Suprapubic skin (tissue), 4 donors: Measurements from ENCODE around the gene GREB1L. TPM values are rescaled to one million over a fixed set of nuclear protein-coding genes. Genes with fewer than 3 reads are reported as not detected.

ENCODE experiments used
- DNase-seq, 2 donors: peaks; one replicate each; pipeline ENCODE4 v3.0.0-alpha.2; 2019; ENCODE audit warnings: low spot score in 2 of 2
- H3K27ac ChIP-seq: fragments of 200-600 bp; sonication (generic); one replicate; pipeline ENCODE4 v1.5.1; 2019
- H3K27me3 ChIP-seq: fragments of 200-600 bp; sonication (generic); one replicate; pipeline ENCODE4 v1.5.1; 2019
- H3K36me3 ChIP-seq: fragments of 200-600 bp; sonication (generic); one replicate; pipeline ENCODE4 v1.5.1; 2019
- H3K4me1 ChIP-seq: fragments of 200-600 bp; sonication (generic); one replicate; pipeline ENCODE4 v1.5.1; 2019
- H3K4me3 ChIP-seq: fragments of 200-600 bp; sonication (generic); one replicate; pipeline ENCODE4 v1.5.1; 2019; ENCODE audit warnings: mild to moderate bottlenecking
- H3K9me3 ChIP-seq: fragments of 200-600 bp; sonication (generic); one replicate; pipeline ENCODE4 v1.5.1; 2019
- EP300 ChIP-seq: sonication (generic); formaldehyde crosslinking; IDR thresholded peaks from one replicate; pipeline ENCODE4 v1.6.1; 2017; ENCODE audit warnings: antibody characterized with exemption
- POLR2A ChIP-seq, 2 donors: fragments of 450-650 bp; IDR thresholded peaks; one replicate each; pipeline ENCODE4 v1.6.1; 2017; ENCODE audit warnings: antibody characterized with exemption in 2 of 2, mild to moderate bottlenecking in 2 of 2, moderate library complexity in 2 of 2
- POLR2AphosphoS5 ChIP-seq, 3 donors: sonication (generic); formaldehyde crosslinking; IDR thresholded peaks; one replicate each; pipeline ENCODE4 v1.6.1; 2017; ENCODE audit warnings: antibody characterized with exemption in 3 of 3
- WGBS: methylation state at CpG from one replicate; pipeline ENCODE4 v1.1.5; 2018; 5-methylcytosine and 5-hydroxymethylcytosine counted together
- total RNA-seq, 4 donors: library from RNA; depleted of rRNA; stranded (reverse); fragments of >200 nt; gene quantifications; one replicate each; pipeline ENCODE4 v1.1.0, GENCODE V29; 2016
- TF ChIP-seq, protein P1 (sequence below), 2 donors: fragments of 200-600 bp in 1 of 2; fragments of 450-650 bp in 1 of 2; sonication (generic) in 1 of 2; IDR thresholded peaks; one replicate each; pipeline ENCODE4 v1.5.1; 2016 to 2019; ENCODE audit warnings: antibody characterized with exemption in 2 of 2, mild to moderate bottlenecking in 1 of 2, moderate library complexity in 1 of 2

GREB1L gene
- total RNA-seq, 4 donors from 2014 or later, result 1.6 to 7.6 (median 3.7) TPM

DNA sequence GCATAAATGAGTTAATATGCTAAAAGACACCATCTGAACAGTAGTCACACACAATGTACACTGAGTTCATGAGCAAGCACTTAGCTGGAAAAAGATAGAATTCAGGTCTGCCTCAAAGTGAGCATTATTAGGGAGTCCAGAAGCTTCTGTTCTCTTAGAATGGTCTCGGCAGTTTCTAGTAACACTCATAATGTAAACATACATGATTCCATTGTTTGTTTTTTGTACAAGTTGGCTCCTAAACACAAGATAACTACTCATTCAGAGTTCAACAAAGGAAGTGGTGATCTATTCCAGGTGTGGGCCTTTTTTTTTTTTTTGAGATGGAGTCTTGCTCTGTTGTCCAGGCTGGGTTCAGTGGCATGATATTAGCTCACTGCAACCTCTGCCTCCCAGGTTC is 292.3 kb downstream of the GREB1L start:
- H3K36me3 ChIP-seq, result peaks cover 71% of the 10 kb centered on the region
- WGBS, result 78% methylated on average over 1 of the region's 1 CpG
- no peak for TF ChIP-seq POLR2AphosphoS5 (IDR thresholded peaks at IDR 0.05)
- TF ChIP-seq, protein P1, sequence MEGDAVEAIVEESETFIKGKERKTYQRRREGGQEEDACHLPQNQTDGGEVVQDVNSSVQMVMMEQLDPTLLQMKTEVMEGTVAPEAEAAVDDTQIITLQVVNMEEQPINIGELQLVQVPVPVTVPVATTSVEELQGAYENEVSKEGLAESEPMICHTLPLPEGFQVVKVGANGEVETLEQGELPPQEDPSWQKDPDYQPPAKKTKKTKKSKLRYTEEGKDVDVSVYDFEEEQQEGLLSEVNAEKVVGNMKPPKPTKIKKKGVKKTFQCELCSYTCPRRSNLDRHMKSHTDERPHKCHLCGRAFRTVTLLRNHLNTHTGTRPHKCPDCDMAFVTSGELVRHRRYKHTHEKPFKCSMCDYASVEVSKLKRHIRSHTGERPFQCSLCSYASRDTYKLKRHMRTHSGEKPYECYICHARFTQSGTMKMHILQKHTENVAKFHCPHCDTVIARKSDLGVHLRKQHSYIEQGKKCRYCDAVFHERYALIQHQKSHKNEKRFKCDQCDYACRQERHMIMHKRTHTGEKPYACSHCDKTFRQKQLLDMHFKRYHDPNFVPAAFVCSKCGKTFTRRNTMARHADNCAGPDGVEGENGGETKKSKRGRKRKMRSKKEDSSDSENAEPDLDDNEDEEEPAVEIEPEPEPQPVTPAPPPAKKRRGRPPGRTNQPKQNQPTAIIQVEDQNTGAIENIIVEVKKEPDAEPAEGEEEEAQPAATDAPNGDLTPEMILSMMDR (IDR thresholded peaks at IDR 0.05), result no peak
- TF ChIP-seq POLR2A (IDR thresholded peaks at IDR 0.05), result no peak
- no peak for TF ChIP-seq EP300
- no peaks in the 10 kb centered on the region for H3K27me3 ChIP-seq
- H3K9me3 ChIP-seq, result no peaks in the 10 kb centered on the region
- no peak for DNase-seq
- no peak overlapping the region for H3K4me3 ChIP-seq
- no peak overlapping the region for H3K27ac ChIP-seq
- no peaks in the 10 kb centered on the region for H3K4me1 ChIP-seq

DNA sequence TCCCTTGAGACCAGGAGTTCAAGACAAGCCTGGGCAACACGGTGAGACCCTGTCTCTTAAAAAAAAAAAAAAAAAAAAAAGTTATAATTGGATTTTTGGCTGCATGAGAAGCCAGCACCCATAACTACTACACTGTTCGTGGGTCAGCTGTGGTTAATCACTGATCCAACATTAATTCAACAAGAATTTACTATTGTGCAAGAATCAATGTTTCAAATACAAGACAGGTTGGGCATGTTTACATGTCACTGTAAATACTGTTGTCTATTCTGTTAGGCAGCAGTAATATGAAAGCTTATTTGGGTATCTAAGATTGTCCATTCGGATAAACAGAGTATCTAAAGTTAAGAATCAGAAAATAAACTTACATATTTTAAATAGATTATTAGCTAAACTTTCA is 296.2 kb downstream of the GREB1L start:
- no peaks in the 10 kb centered on the region for H3K9me3 ChIP-seq
- H3K4me3 ChIP-seq, result no peak overlapping the region
- no peaks in the 10 kb centered on the region for H3K4me1 ChIP-seq
- peaks cover 46% of the 10 kb centered on the region for H3K36me3 ChIP-seq
- WGBS, result 90% methylated on average over 3 of the region's 3 CpGs
- no peak overlapping the region for H3K27ac ChIP-seq
- TF ChIP-seq, protein P1 (IDR thresholded peaks at IDR 0.05), result no peak
- TF ChIP-seq POLR2AphosphoS5 (IDR thresholded peaks at IDR 0.05), result no peak
- TF ChIP-seq EP300, result no peak
- TF ChIP-seq POLR2A (IDR thresholded peaks at IDR 0.05), result no peak
- no peaks in the 10 kb centered on the region for H3K27me3 ChIP-seq
- DNase-seq, result no peak

DNA sequence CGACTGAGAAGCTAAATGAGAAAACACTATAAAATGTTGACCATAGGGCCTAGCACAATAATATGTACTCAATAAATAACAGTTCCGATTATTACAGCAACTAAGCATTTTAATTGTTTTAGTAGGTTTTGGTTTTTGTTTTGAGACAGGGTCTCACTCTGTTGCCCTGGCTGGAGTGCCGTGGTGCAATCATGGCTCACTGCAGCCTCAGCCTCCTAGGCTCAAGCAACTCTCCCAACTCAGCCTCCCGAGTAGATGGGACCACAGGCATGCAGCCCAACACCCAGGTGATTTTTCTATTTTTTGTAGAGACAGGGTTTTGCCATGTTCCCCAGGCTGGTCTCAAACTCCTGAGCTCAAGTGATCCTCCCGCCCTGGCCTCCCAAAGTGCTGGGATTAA is 304.4 kb downstream of the GREB1L start:
- no peak for DNase-seq
- Histone ChIP-seq H3K9me3 (no peaks in the 10 kb centered on the region), H3K4me3 (no peak overlapping the region), H3K27me3 (no peaks in the 10 kb centered on the region), H3K36me3 (peaks cover 38% of the 10 kb centered on the region), H3K4me1 (no peaks in the 10 kb centered on the region), H3K27ac (no peak overlapping the region)
- TF ChIP-seq POLR2AphosphoS5 (IDR thresholded peaks at IDR 0.05), result no peak
- 95% methylated on average over 5 of the region's 5 CpGs for WGBS

DNA sequence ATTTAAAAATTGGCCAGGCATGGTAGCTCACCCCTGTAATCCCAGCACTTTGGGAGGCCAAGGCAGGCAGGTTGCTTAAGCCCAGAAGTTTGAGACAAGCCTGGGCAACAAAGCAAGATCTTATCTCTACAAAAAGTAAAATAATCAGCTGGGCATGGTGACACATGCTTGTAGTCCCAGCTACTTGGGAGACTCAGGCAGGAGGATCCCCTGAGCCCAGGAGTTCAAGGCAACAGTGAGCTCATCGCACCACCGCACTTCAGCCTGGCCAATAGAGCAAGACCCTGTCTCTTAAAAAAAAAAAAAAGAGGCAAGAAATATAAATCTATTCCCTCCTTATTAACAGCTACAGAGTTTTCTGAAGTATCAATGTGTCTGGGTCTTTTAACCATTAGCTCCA is 306.6 kb downstream of the GREB1L start:
- DNase-seq, result no peak
- Histone ChIP-seq H3K4me1 (no peaks in the 10 kb centered on the region), H3K27me3 (no peaks in the 10 kb centered on the region), H3K4me3 (no peak overlapping the region), H3K9me3 (no peaks in the 10 kb centered on the region), H3K36me3 (peaks cover 42% of the 10 kb centered on the region), H3K27ac (no peak overlapping the region)
- WGBS, result 90% methylated on average over 2 of the region's 2 CpGs
- no peak for TF ChIP-seq POLR2AphosphoS5 (IDR thresholded peaks at IDR 0.05)

DNA sequence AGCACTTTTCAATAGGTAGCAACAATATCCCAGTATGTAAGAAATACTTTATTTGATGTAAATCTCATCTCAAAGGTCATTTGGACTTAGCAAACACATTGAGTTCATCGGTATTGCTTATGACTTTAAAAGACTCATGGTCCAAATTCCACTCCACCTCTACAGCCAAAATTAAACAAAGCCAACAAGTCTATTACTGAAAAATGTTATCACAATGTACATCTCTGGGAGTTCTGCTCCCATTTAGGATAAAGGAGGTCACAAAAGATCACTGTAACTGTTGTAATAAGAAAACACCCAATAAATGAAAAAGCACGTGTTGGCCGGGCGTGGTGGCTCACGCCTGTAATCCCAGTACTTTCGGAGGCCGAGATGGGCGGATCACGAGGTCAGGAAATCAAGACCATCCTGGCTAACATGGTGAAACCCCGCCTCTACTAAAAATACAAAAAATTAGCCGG is 308.5 kb downstream of the GREB1L start:
- no peak overlapping the region for H3K27ac ChIP-seq
- WGBS, result 92% methylated on average over 11 of the region's 11 CpGs
- no peak for TF ChIP-seq POLR2AphosphoS5 (IDR thresholded peaks at IDR 0.05)
- TF ChIP-seq, protein P1 (IDR thresholded peaks at IDR 0.05), result no peak
- no peak for TF ChIP-seq POLR2A (IDR thresholded peaks at IDR 0.05)
- DNase-seq, result no peak
- no peaks in the 10 kb centered on the region for H3K27me3 ChIP-seq
- H3K4me3 ChIP-seq, result no peak overlapping the region
- H3K36me3 ChIP-seq, result peaks cover 42% of the 10 kb centered on the region
- no peaks in the 10 kb centered on the region for H3K4me1 ChIP-seq
- no peaks in the 10 kb centered on the region for H3K9me3 ChIP-seq

DNA sequence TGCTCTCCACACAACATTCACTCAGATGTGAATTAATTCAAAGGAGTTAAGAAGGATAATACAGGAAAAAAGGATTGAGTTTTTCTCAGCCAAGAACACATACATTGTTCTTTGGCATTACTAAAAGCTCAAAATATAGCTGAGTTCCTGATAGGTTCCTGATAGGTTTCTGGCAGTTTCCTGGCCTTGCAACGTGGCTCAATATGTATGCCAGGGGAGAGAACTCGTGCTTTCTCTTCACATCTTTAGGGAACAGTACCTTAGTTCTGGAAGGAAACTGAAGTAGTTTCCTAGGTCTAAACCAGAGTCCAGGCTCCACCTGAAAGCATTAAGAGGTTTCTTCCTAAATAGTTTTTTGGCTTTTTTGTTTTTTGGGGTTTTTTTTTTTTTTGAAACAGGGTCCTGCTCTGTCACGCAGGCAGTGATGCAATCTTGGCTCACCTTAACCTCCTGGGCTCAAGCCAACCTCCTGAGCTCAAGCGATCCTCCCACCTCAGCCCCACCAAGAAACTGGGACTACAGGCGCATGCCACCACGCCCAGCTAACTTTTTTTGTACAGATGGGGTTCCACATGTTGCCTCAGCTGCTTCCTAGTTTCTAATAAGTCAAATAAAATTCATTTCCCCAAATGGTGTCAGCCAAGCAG is 315.7 kb downstream of the GREB1L start:
- H3K36me3 ChIP-seq, result peaks cover 42% of the 10 kb centered on the region
- TF ChIP-seq POLR2A (IDR thresholded peaks at IDR 0.05), result no peak
- TF ChIP-seq, protein P1 (IDR thresholded peaks at IDR 0.05), result no peak
- TF ChIP-seq EP300, result no peak
- TF ChIP-seq POLR2AphosphoS5 (IDR thresholded peaks at IDR 0.05), result no peak
- peaks cover 9% of the 10 kb centered on the region for H3K4me1 ChIP-seq
- DNase-seq, result no peak
- H3K27me3 ChIP-seq, result no peaks in the 10 kb centered on the region
- 60% methylated on average over 6 of the region's 6 CpGs for WGBS
- no peak overlapping the region for H3K27ac ChIP-seq
- H3K9me3 ChIP-seq, result no peaks in the 10 kb centered on the region
- H3K4me3 ChIP-seq, result no peak overlapping the region
